ENCODE measurements around the gene RNF224.

DNA sequence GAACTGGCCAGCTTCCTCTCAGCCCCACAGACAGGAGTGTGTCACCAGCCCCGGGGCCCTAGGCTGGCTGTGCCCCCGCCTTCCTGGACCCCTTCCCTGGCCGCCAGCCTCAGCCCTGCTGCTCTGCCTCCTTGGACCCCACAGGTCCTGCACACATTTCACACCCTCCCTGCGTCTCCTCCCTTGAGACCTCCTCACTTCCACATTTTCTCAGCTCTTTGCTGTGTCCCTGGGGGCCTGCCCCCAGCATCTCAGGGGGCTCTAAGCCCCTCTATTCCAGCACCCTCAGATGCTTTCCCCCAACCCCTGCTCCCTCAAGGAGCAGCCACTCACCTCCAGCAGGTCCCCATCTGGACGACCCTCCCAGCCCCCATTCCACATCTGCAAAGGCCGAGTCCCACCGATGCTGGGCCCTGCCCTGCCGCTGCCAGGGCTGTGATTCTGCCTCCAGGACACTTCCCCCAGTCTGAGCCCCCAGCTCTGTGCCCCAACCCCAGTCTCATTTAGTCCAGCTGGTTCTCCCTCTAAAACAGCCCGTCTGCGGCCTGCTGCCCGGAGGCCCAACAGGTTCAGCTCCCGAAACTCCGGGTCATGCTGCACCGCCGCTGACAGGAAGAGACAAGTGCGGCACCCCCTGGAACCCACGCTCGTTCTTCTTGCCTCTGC is 7.6 kb downstream of the RNF224 start:
- TF ChIP-seq, protein P1, sequence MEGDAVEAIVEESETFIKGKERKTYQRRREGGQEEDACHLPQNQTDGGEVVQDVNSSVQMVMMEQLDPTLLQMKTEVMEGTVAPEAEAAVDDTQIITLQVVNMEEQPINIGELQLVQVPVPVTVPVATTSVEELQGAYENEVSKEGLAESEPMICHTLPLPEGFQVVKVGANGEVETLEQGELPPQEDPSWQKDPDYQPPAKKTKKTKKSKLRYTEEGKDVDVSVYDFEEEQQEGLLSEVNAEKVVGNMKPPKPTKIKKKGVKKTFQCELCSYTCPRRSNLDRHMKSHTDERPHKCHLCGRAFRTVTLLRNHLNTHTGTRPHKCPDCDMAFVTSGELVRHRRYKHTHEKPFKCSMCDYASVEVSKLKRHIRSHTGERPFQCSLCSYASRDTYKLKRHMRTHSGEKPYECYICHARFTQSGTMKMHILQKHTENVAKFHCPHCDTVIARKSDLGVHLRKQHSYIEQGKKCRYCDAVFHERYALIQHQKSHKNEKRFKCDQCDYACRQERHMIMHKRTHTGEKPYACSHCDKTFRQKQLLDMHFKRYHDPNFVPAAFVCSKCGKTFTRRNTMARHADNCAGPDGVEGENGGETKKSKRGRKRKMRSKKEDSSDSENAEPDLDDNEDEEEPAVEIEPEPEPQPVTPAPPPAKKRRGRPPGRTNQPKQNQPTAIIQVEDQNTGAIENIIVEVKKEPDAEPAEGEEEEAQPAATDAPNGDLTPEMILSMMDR (optimal IDR thresholded peaks at IDR 0.05 in 1 of 3, IDR thresholded peaks at IDR 0.05 in 1 of 3, conservative IDR thresholded peaks at IDR 0.05 in 1 of 3; ENCODE audit: extremely low read depth in 1 of 3, insufficient read depth in 2 of 3, low read length in 3 of 3), result no peak
- TF ChIP-seq EZH2 (IDR thresholded peaks at IDR 0.05; ENCODE audit: low read length), result no peak
